HL-60 (cell line): Measurements from ENCODE around the gene NFIA.

Experiments
- CTCF ChIP-seq: IDR thresholded peaks from one replicate; pipeline ENCODE4 v1.5.1; 2011; ENCODE audit warnings: low read length, control low read depth, inconsistent platforms; ENCODE audit not compliant: insufficient read depth
- GABPA ChIP-seq: IDR thresholded peaks from 2 replicates; pipeline ENCODE4 v1.6.1; 2012; ENCODE audit warnings: low read depth
- POLR2AphosphoS5 ChIP-seq: IDR thresholded peaks from 2 replicates; pipeline ENCODE4 v1.6.1; 2012; ENCODE audit warnings: low read depth
- REST ChIP-seq: IDR thresholded peaks from 2 replicates; pipeline ENCODE4 v1.6.1; 2012; ENCODE audit warnings: low read depth; ENCODE audit not compliant: insufficient replicate concordance

GRCh38 chr1:61088163-61088974, 6.0 kb downstream of the NFIA start:
- no peak for TF ChIP-seq CTCF
- TF ChIP-seq REST = no peak
- TF ChIP-seq POLR2AphosphoS5 = no peak
- no peak for TF ChIP-seq GABPA
